ENCODE measurements around the gene AGPS.
"Not testable (repeated sequence)": the region's sequence is repeated elsewhere in the genome, so short reads cannot be mapped to it uniquely, and the experiment has no call there.

GRCh38 chr2:177427936-177428335, 35.4 kb downstream of the AGPS start:
- TF ChIP-seq CTCF, POLR2A (IDR thresholded peaks at IDR 0.05): not testable (repeated sequence)

Measured in gastroesophageal sphincter (tissue), 3 donors.